WTC11 (cell line): Measurements from ENCODE around the gene DHRS7B. TPM values are rescaled to one million over a fixed set of nuclear protein-coding genes. Genes with fewer than 3 reads are reported as not detected.

Source experiments
- ATAC-seq: fragments of 200-7000 bp; cut with Tn5 transposase; 2 replicates; pipeline ENCODE4 v1.10.0; 2021; ENCODE audit warnings: mild to moderate bottlenecking, moderate library complexity
- CTCF ChIA-PET: fragments of 300-600 bp; sonication (Branson Sonifier 250); formaldehyde crosslinking; loops from one replicate; lab custom pipeline; 2021; ENCODE audit warnings: antibody characterized with exemption; lab: Charles Lee
- POLR2A ChIA-PET: fragments of 350-600 bp; sonication (Branson Sonifier 250); formaldehyde crosslinking; loops from one replicate; lab custom pipeline; 2021; ENCODE audit warnings: antibody characterized with exemption; lab: Charles Lee
- DNase-seq: peaks from one replicate; pipeline ENCODE4 v3.0.0; 2021; ENCODE audit warnings: low spot score
- H3K27ac Mint-ChIP-seq: 2 replicates; pipeline ENCODE4 v1.8.0; 2021; ENCODE audit warnings: mixed read lengths
- H3K27me3 Mint-ChIP-seq: 2 replicates; pipeline ENCODE4 v1.8.0; 2021; ENCODE audit warnings: low read depth, mild to moderate bottlenecking, moderate library complexity, mixed read lengths
- H3K36me3 Mint-ChIP-seq: 2 replicates; pipeline ENCODE4 v1.8.0; 2021; ENCODE audit warnings: mixed read lengths
- H3K4me1 Mint-ChIP-seq: 2 replicates; pipeline ENCODE4 v1.8.0; 2022; ENCODE audit warnings: mixed read lengths
- H3K4me3 Mint-ChIP-seq: 2 replicates; pipeline ENCODE4 v1.8.0; 2021; ENCODE audit warnings: mild to moderate bottlenecking, moderate library complexity, mixed read lengths
- H3K9me3 Mint-ChIP-seq: 2 replicates; pipeline ENCODE4 v1.8.0; 2021; ENCODE audit warnings: mixed read lengths
- AFF4 ChIP-seq: sonication (generic); formaldehyde crosslinking; IDR thresholded peaks from 2 replicates; pipeline ENCODE4 v1.8.1; 2023; ENCODE audit warnings: mild to moderate bottlenecking, missing genetic modification reagents, borderline replicate concordance
- ATF2 ChIP-seq: sonication (generic); formaldehyde crosslinking; IDR thresholded peaks from 2 replicates; pipeline ENCODE4 v1.8.1; 2022; ENCODE audit warnings: low read depth, missing genetic modification reagents, borderline replicate concordance
- ATF6 ChIP-seq: sonication (generic); formaldehyde crosslinking; IDR thresholded peaks from 2 replicates; pipeline ENCODE4 v1.8.1; 2023; ENCODE audit warnings: mild to moderate bottlenecking, missing genetic modification reagents
- CREB1 ChIP-seq: sonication (generic); formaldehyde crosslinking; IDR thresholded peaks from 2 replicates; pipeline ENCODE4 v1.8.0; 2023; ENCODE audit warnings: mild to moderate bottlenecking, missing genetic modification reagents
- CREM ChIP-seq: sonication (generic); formaldehyde crosslinking; IDR thresholded peaks from 2 replicates; pipeline ENCODE4 v1.8.1; 2022; ENCODE audit warnings: mild to moderate bottlenecking, missing genetic modification reagents, moderate library complexity
- CTCF ChIP-seq: fragments of 200-600 bp; IDR thresholded peaks from 2 replicates; pipeline ENCODE4 v1.8.0; 2022; ENCODE audit warnings: antibody characterized with exemption
- E2F4 ChIP-seq: sonication (generic); formaldehyde crosslinking; IDR thresholded peaks from 2 replicates; pipeline ENCODE4 v1.8.1; 2022; ENCODE audit warnings: low read depth, mild to moderate bottlenecking, moderate library complexity, missing genetic modification reagents, borderline replicate concordance
- ESRRA ChIP-seq: sonication (generic); formaldehyde crosslinking; IDR thresholded peaks from 2 replicates; pipeline ENCODE4 v1.8.1; 2022; ENCODE audit warnings: mild to moderate bottlenecking, missing genetic modification reagents, borderline replicate concordance
- FOXP1 ChIP-seq: sonication (generic); formaldehyde crosslinking; IDR thresholded peaks from 2 replicates; pipeline ENCODE4 v1.8.0; 2022; ENCODE audit warnings: missing genetic modification reagents, mild to moderate bottlenecking, moderate library complexity, borderline replicate concordance
- FOXP4 ChIP-seq: sonication (generic); formaldehyde crosslinking; IDR thresholded peaks from 2 replicates; pipeline ENCODE4 v1.8.0; 2022; ENCODE audit warnings: mild to moderate bottlenecking, missing genetic modification reagents
- HMGXB4 ChIP-seq: sonication (generic); formaldehyde crosslinking; IDR thresholded peaks from 2 replicates; pipeline ENCODE4 v1.8.1; 2023; ENCODE audit warnings: mild to moderate bottlenecking, moderate library complexity, missing genetic modification reagents
- MAX ChIP-seq: sonication (generic); formaldehyde crosslinking; IDR thresholded peaks from 2 replicates; pipeline ENCODE4 v1.8.0; 2022; ENCODE audit warnings: mild to moderate bottlenecking, missing genetic modification reagents
- NFE2L1 ChIP-seq: sonication (generic); formaldehyde crosslinking; IDR thresholded peaks from 2 replicates; pipeline ENCODE4 v1.8.1; 2023; ENCODE audit warnings: missing genetic modification reagents
- NFYB ChIP-seq: sonication (generic); formaldehyde crosslinking; conservative IDR thresholded peaks from 2 replicates; pipeline ENCODE4 v1.8.0; 2022; ENCODE audit warnings: low read depth, missing genetic modification reagents
- NR2C2 ChIP-seq: sonication (generic); formaldehyde crosslinking; IDR thresholded peaks from 2 replicates; pipeline ENCODE4 v1.8.0; 2022; ENCODE audit warnings: mild to moderate bottlenecking, missing genetic modification reagents
- ZNF396 ChIP-seq: fragments of 250-450 bp; sonication (Bioruptor Pico); IDR thresholded peaks from 2 replicates; pipeline ENCODE4 v1.8.0; 2021; ENCODE audit warnings: mild to moderate bottlenecking, moderate library complexity, borderline replicate concordance
- ZNF423 ChIP-seq: fragments of 250-450 bp; sonication (Bioruptor Pico); IDR thresholded peaks from 2 replicates; pipeline ENCODE4 v2.1.2; 2022; ENCODE audit warnings: mild to moderate bottlenecking, moderate library complexity
- total RNA-seq: library from RNA; stranded (reverse); gene quantifications from 3 replicates; pipeline ENCODE4 v1.2.3, GENCODE V29; 2021

DHRS7B gene
- total RNA-seq, 1 experiment from 2014 or later: 15.6 TPM

GRCh38 chr17:21096874-21097273 is 29.9 kb upstream of the DHRS7B start:
- Mint-ChIP-seq H3K4me3 (no peak overlapping the region), H3K36me3 (no peaks in the 10 kb centered on the region), H3K27me3 (no peaks in the 10 kb centered on the region), H3K27ac (no peak overlapping the region), H3K4me1 (no peaks in the 10 kb centered on the region), H3K9me3 (peaks cover 6% of the 10 kb centered on the region; the same call in 1 of the 2 replicates)
- TF ChIP-seq ATF2 (CRISPR knock-in tag) (no peak), CREM (CRISPR knock-in tag) (no peak), ATF6 (CRISPR knock-in tag) (no peak), ZNF396 (no peak), NR2C2 (CRISPR knock-in tag) (no peak), CTCF (no peak), FOXP1 (no peak), ESRRA (no peak), E2F4 (no peak), AFF4 (CRISPR knock-in tag) (no peak), CREB1 (no peak)
- POLR2A ChIA-PET: no interaction called here
- CTCF ChIA-PET: no interaction called here
- DNase-seq (no peak), ATAC-seq (no peak)

GRCh38 chr17:21098934-21099689 is 27.7 kb upstream of the DHRS7B start:
- peak overlapping the region; percentile 99 for H3K27ac Mint-ChIP-seq
- peak; percentile 95 for ATAC-seq
- TF ChIP-seq E2F4: 0 out of 2 replicates have a peak, but pooled peaks have one; percentile 32
- TF ChIP-seq ZNF423 (CRISPR knock-in tag): no peak
- peak; percentile 77 for TF ChIP-seq NFYB
- no peak for TF ChIP-seq HMGXB4 (CRISPR knock-in tag)
- peak; percentile 38; the same call in 1 of the 2 replicates for TF ChIP-seq MAX (CRISPR knock-in tag)
- TF ChIP-seq NFE2L1 (CRISPR knock-in tag): no peak
- no peak for TF ChIP-seq FOXP4 (CRISPR knock-in tag)
- no peak for TF ChIP-seq CREM (CRISPR knock-in tag)

More at GRCh38 chr17:21098934-21099689, 27.7 kb upstream of the DHRS7B start:
- DNase-seq: peak; percentile 81
- POLR2A ChIA-PET: interaction anchor here (0.8 to 2.2 kb wide), 6 partner anchors 10 to 56 kb away, joined by 4 to 36 read pairs (median 5); partner anchors contain the start of gene USP22
- H3K27me3 Mint-ChIP-seq: no peaks in the 10 kb centered on the region
- H3K36me3 Mint-ChIP-seq: no peaks in the 10 kb centered on the region
- CTCF ChIA-PET: interaction anchor here (0.6 to 2.4 kb wide), 29 partner anchors 8 to 592 kb away, joined by 3 to 33 read pairs (median 4); partner anchors contain the start of gene USP22
- no peaks in the 10 kb centered on the region for H3K4me1 Mint-ChIP-seq
- H3K4me3 Mint-ChIP-seq: peak overlapping the region; percentile 97
- peaks cover 6% of the 10 kb centered on the region; the same call in 1 of the 2 replicates for H3K9me3 Mint-ChIP-seq
